Globus pallidus (tissue), 1 donor: ENCODE measurements around the gene GLB1L.

Experiments
- DNase-seq: peaks from one replicate; pipeline ENCODE4 v3.0.0-alpha.2; 2015; ENCODE audit warnings: low spot score

GLB1L gene

GRCh38 chr2:219252900-219253752 is 7.9 kb upstream of the GLB1L start, which contains the start of gene TUBA4B:
Gene TUBA4B (plus strand): TSS chr2:219253243. CDS start chr2:219253408, 165 bp downstream.
- no peak for DNase-seq

DNA sequence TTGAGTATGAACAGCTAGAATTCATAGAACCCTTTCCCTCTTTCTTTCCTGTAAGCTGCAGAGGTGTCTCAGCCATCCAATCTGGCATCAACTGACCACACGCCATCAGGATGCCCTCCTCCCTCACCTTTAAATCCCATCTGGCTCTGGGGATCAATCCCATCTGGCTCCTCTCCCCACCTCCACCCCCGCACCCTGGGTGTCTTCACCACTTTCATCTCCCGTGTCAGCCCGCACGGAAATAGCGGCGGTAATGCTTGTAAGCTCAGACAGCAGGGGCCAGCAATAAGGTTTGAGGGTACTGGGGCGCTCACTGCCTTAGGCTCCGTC is 7.3 kb upstream of the GLB1L start:
- DNase-seq = no peak

DNA sequence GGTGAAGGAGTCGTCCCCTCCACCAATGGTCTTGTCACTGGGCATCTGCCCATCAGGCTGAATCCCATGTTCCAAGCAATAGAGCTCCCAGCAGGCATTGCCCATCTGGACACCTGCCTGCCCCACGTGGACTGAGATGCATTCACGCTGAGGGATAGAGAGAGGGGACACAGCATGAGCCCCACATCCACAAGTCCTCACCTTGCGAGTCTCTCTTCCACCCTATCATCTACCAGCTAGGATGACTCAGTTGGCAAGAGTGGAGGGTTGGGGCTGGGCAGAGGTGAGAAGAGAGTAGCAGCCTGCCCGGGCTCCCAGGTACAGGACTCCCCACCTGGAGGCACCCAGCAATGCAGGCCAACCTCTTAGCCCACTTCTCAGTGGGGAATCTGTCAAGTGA is 6.8 kb upstream of the GLB1L start:
- no peak for DNase-seq

GRCh38 chr2:219251656-219252055 is 6.4 kb upstream of the GLB1L start:
- DNase-seq = no peak

DNA sequence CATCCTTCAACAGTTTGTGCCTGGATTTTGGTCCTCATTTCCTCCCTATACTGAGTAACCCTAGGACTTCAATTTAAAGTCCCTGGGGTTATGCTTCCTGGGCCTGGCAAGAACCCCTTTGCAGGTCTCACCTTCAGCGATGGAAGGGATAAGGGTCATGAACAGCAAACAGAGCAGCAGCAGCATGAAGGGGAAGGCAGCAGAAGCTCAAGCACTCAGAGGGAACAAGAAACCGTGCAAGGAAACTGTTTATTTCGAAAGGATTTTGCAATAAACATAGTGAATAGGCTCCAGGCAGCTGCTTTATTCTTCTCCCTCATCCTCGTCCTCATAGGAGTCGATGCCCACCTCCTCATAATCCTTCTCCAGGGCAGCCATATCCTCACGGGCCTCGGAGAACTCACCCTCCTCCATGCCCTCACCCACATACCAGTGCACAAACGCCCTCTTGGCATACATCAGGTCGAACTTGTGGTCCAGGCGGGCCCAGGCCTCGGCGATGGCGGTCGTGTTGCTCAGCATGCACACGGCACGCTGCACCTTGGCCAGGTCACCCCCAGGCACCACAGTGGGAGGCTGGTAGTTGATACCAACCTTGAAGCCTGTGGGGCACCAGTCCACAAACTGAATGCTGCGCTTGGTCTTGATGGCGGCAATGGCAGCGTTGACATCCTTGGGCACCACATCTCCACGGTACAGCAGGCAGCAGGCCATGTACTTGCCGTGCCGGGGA is 5.0 kb upstream of the GLB1L start:
- DNase-seq = no peak

GRCh38 chr2:219249203-219249980 is 4.1 kb upstream of the GLB1L start:
- DNase-seq = peak; percentile 72

DNA sequence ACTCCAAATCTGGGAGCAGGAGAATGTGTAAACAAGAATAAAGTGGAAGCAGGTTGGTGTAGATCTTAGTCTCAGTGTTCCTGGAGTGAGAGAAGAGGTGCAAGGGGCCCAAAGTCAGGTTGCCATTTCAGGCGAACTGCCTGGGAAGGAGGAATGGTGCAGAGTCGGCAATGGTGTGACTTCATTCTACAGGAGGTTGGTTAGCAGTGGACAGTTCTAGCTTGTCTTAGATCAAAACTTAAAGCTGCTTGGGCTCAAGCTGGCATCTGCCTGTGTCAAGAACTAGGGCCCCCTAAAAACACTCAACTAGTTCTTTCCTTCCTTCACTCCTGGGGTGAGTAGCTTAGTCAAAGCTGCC is 3.6 kb upstream of the GLB1L start:
- no peak for DNase-seq

DNA sequence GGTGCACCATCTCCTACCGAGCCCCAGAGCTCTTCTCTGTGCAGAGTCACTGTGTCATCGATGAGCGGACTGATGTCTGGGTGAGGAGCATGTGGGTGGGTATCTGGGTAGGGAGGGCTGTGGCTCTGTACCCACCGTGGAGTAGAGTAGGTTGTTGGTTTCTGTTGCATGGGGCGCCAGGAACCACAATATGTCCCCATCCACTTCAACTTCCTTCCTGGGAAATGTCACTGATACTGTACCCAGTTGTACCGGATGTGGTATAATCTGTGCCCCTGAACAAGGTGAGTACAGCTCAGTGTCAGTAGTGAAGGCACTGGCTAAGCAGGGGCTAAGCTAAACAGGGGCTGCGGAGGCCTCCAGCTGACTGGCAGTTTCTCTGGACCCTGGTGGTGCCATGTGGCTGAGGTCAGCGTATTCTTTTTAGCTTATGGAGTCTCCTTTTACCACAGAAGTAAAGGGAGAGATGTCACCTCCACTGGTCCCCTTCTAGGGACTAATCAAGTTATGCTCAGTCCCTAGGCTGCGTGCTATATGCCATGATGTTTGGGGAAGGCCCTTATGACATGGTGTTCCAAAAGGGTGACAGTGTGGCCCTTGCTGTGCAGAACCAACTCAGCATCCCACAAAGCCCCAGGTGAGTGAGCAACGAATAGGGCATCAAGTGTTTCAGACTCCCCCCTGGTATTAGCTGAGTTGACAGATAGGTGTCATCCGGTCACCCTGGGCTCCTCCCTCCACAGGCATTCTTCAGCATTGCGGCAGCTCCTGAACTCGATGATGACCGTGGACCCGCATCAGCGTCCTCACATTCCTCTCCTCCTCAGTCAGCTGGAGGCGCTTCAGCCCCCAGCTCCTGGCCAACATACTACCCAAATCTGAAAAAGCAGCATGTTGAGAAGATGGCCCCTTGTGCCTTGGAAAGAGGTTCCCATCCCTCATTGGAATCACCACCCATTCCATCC is 2.7 kb upstream of the GLB1L start:
- DNase-seq = no peak

DNA sequence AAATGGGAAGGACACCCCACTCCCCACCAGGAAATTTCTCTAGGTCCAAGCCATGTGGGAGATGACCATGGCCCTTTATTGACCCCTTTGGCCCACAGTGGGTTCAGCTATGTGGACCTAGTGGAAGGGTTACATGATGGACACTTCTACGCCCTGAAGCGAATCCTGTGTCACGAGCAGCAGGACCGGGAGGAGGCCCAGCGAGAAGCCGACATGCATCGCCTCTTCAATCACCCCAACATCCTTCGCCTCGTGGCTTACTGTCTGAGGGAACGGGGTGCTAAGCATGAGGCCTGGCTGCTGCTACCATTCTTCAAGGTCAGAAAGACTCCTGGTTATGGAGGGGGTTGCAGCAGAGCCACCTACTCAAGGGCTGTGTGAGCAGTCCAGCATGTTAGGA is 1.3 kb upstream of the GLB1L start:
- DNase-seq = no peak

DNA sequence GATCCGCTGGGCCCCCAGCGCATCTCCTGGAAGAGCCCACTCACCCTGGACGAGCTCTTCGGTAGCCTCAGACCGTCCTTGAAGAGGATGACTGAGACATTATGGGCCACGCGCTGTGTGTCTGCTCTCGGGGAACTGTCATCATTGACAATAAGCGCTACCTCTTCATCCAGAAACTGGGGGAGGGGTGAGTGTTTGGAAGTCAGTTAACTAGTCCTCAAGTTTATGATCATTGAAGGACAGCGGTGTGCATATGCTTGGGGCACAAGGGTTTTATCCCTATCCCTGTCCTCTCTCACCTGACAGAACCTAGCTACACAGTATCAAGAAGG is 621 bp upstream of the GLB1L start:
- no peak for DNase-seq

DNA sequence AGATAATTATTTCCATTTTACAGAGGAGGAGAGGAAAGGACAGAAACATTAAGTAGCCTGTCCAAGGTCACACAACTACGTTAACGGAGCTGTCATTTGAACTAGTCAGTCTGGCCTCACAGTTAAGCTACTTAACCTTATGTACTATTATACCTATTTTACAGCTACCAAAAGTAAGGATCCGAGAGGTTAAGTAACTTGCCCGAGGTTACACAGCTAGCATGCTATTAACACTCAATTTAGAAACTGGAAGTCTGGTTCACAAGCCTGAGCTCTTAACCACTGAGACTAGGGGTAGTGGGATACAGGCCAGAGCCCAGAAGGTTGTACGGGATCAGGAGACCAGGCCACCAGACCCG is 476 bp downstream of the GLB1L start:
- DNase-seq = no peak

GRCh38 chr2:219243291-219243761 is 1.9 kb downstream of the GLB1L start:
- no peak for DNase-seq

GRCh38 chr2:219234331-219234730 is 10.9 kb downstream of the GLB1L start:
- no peak for DNase-seq

DNA sequence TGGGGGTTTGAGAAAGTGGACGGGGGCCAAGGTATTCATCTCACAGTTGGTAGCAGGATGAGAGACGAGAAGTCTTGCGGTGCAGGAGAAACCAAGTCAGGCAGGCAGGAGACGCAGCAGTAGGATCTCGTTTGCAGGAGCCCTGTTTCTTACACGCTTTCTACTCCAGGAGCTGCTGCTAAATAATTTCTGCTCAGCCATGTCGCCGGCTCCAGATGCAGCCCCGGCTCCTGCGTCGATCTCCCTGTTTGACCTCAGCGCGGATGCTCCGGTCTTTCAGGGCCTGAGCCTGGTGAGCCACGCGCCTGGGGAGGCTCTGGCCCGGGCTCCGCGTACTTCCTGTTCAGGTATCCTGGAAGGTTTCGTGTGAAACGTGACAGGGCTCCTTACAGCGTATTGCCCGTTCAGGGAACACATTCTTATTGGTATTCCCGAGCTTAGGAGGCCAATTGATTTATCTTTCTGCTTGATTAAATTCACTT is 15.1 kb downstream of the GLB1L start:
- no peak for DNase-seq

- DNase-seq = peak; percentile 99
Observed at GRCh38 chr2:219229305-219230058, 15.8 kb downstream of the GLB1L start, which contains the start of the genes ANKZF1 and ATG9A. Gene ANKZF1 (plus strand): TSS chr2:219229806. CDS start chr2:219230258, 452 bp downstream. Gene ATG9A (minus strand): TSS chr2:219229636. CDS start chr2:219228024, 1,612 bp downstream.

DNA sequence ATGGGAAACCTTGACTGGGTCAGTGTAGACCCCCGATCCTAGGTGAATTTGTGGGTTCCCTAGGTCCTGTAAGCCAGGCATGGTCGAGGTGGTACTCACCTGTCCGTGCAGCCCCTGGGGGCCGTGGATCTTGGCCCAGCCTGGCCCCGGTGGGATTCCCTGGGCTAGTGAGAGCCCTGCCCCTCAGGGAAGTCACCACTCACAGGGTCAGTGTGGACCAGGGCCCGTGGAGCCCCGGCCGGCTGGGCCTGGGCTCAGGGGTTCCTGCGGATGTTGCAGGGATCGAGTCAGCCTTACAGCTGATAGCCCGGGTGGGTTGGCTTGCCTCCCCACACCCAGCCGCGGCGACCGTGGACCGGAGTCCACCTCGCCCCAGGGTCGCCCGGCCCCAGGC is 16.3 kb downstream of the GLB1L start:
- DNase-seq = no peak

DNA sequence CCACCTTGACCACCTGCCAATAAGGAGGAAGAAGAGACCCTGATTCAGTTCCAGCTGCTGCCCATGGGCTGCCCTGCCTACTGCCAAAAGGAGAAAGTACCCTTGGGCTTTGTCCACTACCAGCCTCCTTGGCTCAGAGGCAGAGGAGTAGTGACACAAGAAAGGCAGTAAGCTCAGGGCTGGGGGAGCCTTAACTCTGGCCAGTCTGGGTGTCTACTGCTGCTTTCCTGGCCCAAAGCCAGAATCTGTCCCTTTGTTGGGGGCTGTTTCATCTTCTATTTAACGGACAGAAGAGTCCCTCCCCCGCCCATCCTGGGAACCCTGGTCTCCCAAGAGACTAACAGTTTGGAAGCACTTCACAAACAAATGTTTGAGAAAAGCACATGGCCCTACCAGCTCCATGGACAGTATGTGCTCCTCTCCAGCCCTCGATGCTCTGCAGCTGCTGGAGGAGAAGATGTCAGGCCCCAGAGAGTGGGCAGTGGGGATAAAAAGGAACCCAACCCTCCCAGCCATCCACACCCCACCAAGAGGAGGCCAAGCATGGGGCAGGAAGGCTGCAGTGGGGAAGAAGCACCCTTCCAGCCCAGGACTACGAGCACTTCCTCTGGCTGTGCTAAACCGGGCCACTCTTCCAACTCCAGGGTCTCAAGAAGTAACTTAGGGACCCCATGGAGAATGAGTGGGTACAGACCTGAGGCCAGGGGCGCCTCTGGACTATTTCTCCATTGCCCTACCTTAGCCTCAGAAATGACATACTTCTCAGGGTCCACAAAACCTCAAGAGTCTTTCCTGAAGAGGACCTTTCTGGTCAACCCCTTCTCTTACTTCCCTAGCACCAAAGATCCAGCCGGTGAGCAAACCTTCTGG is 17.0 kb downstream of the GLB1L start:
- DNase-seq = no peak

DNA sequence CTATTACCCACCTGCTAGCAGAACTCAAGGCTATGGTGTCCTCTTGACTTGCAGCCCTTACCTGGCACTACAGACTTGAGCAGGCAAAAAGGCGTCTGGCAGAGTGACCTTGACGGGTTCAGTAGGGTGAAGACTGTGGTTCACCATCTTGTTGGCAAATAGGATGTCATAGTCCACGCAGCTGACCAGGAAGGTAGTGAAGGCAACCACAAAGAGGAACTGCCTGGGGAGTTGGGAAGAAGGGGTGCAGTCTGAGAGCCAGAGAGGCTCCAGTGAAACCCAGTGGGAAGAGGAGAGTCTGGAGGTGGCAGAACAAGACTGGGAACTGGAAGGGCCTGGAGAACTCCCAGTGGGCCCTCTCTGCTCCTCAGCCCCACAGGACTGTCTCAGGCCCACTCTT is 19.9 kb downstream of the GLB1L start:
- no peak for DNase-seq

- DNase-seq = no peak
Observed at GRCh38 chr2:219223831-219224610, 21.2 kb downstream of the GLB1L start.
